ENCODE data around the gene RC3H1.
"Not testable (repeated sequence)": the region's sequence is repeated elsewhere in the genome, so short reads cannot be mapped to it uniquely, and the experiment has no call there.

RC3H1 gene

DNA sequence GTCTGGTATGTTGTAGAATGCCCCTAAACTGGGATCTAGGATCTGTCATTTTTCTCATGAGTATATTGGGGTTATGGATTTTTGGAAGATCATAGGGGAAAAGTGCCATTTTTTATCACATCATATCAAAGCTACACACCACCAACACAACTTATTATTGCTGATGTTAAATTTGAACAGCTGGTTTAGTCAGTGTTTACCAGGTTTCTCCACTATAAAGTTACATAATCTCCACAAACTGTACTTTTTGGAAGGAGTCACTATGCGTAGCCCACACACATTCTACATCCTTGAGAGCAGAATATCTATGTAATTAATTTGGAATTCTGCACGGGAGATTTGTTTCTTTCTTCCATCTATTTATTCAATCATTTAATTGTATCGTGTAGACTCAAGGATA, 35.2 kb downstream of the RC3H1 start:
- TF ChIP-seq, protein P1, sequence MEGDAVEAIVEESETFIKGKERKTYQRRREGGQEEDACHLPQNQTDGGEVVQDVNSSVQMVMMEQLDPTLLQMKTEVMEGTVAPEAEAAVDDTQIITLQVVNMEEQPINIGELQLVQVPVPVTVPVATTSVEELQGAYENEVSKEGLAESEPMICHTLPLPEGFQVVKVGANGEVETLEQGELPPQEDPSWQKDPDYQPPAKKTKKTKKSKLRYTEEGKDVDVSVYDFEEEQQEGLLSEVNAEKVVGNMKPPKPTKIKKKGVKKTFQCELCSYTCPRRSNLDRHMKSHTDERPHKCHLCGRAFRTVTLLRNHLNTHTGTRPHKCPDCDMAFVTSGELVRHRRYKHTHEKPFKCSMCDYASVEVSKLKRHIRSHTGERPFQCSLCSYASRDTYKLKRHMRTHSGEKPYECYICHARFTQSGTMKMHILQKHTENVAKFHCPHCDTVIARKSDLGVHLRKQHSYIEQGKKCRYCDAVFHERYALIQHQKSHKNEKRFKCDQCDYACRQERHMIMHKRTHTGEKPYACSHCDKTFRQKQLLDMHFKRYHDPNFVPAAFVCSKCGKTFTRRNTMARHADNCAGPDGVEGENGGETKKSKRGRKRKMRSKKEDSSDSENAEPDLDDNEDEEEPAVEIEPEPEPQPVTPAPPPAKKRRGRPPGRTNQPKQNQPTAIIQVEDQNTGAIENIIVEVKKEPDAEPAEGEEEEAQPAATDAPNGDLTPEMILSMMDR (IDR thresholded peaks at IDR 0.05; ENCODE audit: control extremely low read depth, extremely low read depth, low read depth, missing control alignments): no peak
- CTCF ChIA-PET: interaction anchor here (1.0 to 2.4 kb wide), 4 partner anchors 9 to 18 kb away, joined by 3 to 6 read pairs (median 4); no protein-coding TSS in a partner anchor
- no peak for DNase-seq (ENCODE audit: extremely low spot score)
- POLR2A ChIA-PET: interaction anchor here (0.6 kb wide), 1 partner anchor 35 kb away, joined by 3 read pairs; no protein-coding TSS in a partner anchor

DNA sequence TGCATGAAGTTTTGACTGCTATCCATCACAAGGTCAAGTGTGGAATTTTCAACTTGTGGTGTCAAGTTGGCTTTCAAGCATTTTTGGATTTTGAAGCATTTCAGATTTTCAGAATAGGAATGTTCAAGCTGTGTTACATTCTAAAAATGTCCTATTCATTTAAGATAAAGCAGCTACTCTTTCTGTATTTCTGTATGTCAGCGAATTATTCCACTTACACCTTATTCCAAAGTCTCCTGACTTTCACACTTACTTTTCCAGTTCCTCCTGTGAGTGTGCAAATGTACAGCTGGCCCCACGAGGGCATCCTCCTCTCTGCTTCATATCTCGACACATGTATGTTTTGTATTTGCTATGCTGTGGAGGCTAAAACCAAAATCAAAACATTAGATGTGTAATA, 51.9 kb downstream of the RC3H1 start:
- TF ChIP-seq, protein P1 (IDR thresholded peaks at IDR 0.05; ENCODE audit: control extremely low read depth, extremely low read depth, low read depth, missing control alignments): no peak
- DNase-seq (ENCODE audit: extremely low spot score): no peak
- CTCF ChIA-PET: interaction anchor here (1.1 to 1.6 kb wide), 5 partner anchors 9 to 549 kb away, joined by 3 to 5 read pairs (median 4); no protein-coding TSS in a partner anchor
- POLR2A ChIA-PET: interaction anchor here (0.6 kb wide), 1 partner anchor 1052 kb away, joined by 6 read pairs; no protein-coding TSS in a partner anchor

DNA sequence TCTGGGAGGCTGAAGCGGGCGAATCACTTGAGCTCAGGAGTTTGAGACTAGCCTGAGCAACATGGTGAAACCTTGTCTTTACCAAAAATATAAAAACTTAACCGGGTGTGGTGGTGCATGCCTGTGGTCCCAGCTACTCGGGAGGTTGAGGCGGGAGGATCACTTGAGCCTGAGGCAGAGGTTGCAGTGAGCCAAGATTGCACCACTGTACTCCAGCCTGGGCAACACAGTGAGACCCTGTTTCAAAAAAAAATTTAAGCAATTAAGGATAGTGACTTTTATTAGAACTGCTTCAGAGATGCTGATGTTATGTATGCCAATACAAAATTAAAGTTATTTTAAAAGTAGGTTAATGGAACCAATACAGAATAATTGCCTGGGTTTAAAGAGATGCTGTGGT, 56.3 kb downstream of the RC3H1 start:
- POLR2A ChIA-PET; DNase-seq (ENCODE audit: extremely low spot score): not testable (repeated sequence)
- CTCF ChIA-PET: interaction anchor here (1.2 kb wide), 1 partner anchor 71 kb away, joined by 4 read pairs; no protein-coding TSS in a partner anchor

DNA sequence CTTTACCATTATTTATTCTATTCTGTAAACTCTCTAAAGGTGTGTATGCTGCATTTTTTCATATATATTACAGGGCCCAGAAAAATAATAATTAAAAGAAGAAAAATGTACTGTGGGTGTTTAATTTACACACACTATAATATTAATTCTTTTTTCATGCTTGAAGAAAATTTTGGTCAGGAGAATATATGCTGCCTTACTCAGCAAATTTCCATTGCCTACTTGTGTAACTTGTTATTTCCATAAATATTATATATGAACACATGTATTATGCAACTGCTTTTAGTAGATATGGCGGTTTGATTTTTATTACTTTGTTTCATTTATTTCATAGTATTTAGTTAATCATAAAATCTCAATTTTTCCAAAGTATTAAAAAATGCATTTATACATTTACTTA, 58.7 kb downstream of the RC3H1 start:
- ChIA-PET POLR2A (no interaction called here), CTCF (no interaction called here)
- TF ChIP-seq, protein P1 (IDR thresholded peaks at IDR 0.05; ENCODE audit: control extremely low read depth, extremely low read depth, low read depth, missing control alignments): no peak
- no peak for DNase-seq (ENCODE audit: extremely low spot score)

DNA sequence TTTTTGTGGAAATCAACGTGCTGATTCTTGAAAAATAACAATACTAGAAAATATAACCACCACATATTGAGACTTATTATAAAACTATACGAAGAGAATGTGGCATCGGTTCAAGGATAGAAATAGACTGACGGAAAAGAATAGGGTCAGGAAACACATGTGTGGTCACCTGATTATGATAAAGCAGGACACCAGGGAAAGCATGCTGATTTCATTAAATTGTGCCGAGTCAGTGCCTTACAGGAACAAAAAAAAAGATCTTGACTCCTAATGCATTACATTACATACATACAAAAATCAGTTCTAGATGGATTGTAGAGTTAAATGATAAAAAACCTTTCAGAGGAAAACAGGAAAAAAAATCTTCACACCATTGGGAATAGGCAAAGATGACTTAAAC, 61.5 kb downstream of the RC3H1 start:
- ChIA-PET CTCF (no interaction called here), POLR2A (no interaction called here)
- TF ChIP-seq, protein P1 (IDR thresholded peaks at IDR 0.05; ENCODE audit: control extremely low read depth, extremely low read depth, low read depth, missing control alignments): no peak
- DNase-seq (ENCODE audit: extremely low spot score): no peak

DNA sequence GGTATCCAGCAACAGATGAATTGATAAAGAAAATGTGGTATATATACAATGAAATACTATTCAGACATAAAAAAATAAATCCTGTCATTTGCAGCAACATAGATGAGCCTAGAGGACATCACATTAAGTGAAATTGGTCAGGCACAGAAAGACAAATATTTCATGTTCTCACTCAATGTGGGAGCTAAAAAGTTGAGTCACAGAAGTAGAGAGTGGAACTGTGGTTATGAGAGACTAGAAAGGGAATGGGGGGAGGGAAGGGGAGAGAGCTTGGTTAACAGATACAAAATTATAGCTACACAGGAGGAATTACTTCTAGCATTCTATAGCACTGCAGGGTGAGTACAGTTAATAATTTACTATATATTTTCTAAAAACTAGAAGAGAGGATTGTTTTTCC, 68.0 kb downstream of the RC3H1 start:
- POLR2A ChIA-PET: no interaction called here
- DNase-seq (ENCODE audit: extremely low spot score): no peak
- TF ChIP-seq, protein P1 (IDR thresholded peaks at IDR 0.05; ENCODE audit: control extremely low read depth, extremely low read depth, low read depth, missing control alignments): no peak
- CTCF ChIA-PET: interaction anchor here (1.2 kb wide), 1 partner anchor 19 kb away, joined by 3 read pairs; no protein-coding TSS in a partner anchor

DNA sequence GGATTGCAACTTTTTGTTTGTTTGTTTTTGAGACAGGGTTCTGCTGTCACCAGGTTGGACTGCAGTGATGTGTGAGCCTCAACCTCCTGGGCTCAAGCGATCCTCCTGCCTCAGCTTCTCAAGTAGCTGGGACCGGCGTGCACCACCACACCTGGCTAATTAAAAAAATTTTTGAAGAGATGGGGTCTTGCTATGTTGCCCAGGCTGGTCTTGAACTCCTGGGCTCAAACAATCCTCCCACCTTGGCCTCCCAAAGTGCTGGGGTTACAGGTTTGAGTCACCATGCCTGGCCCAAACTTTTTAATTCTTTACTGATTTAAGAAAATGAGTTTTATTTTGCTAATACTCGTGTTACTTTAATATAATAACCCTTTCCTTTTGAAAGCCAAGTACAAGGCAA, 73.6 kb downstream of the RC3H1 start:
- TF ChIP-seq, protein P1 (IDR thresholded peaks at IDR 0.05; ENCODE audit: control extremely low read depth, extremely low read depth, low read depth, missing control alignments): no peak
- ChIA-PET POLR2A (no interaction called here), CTCF (interaction anchor here (1.9 kb wide), 1 partner anchor 9 kb away, joined by 5 read pairs; no protein-coding TSS in a partner anchor)
- no peak for DNase-seq (ENCODE audit: extremely low spot score)

All from GM10248 (cell line).